SK-N-SH treated with all-trans-retinoic acid at 6 μM for 48 hours (cell line): Measurements from ENCODE around the gene IPO4.

Source experiments
- ARNTL ChIP-seq: fragments of 450-650 bp; formaldehyde crosslinking; IDR thresholded peaks from 2 replicates; pipeline ENCODE4 v1.5.0; 2020; ENCODE audit warnings: low read depth, mild to moderate bottlenecking, moderate library complexity, borderline replicate concordance
- CREB5 ChIP-seq: fragments of 250-450 bp; sonication (Bioruptor Pico); IDR thresholded peaks from 2 replicates; pipeline ENCODE4 v1.5.1; 2020; ENCODE audit warnings: low read depth, mild to moderate bottlenecking, moderate library complexity
- CSDC2 ChIP-seq: fragments of 250-450 bp; sonication (Bioruptor Pico); IDR thresholded peaks from 2 replicates; pipeline ENCODE4 v1.5.0; 2020; ENCODE audit warnings: mild to moderate bottlenecking, moderate library complexity
- GLIS3 ChIP-seq: fragments of 250-450 bp; sonication (Bioruptor Pico); IDR thresholded peaks from 2 replicates; pipeline ENCODE4 v1.5.0; 2020; ENCODE audit warnings: mild to moderate bottlenecking, moderate library complexity
- ISL1 ChIP-seq: fragments of 250-450 bp; sonication (Bioruptor Pico); IDR thresholded peaks from 2 replicates; pipeline ENCODE4 v2.1.2; 2022; ENCODE audit warnings: mild to moderate bottlenecking, moderate library complexity
- RARB ChIP-seq: fragments of 250-450 bp; sonication (Bioruptor Pico); IDR thresholded peaks from 2 replicates; pipeline ENCODE4 v1.8.0; 2021; ENCODE audit warnings: mild to moderate bottlenecking, moderate library complexity
- SNAI2 ChIP-seq: fragments of 250-450 bp; sonication (Bioruptor Pico); IDR thresholded peaks from 2 replicates; pipeline ENCODE4 v1.5.0; 2020; ENCODE audit warnings: mild to moderate bottlenecking, moderate library complexity
- TCF4 ChIP-seq: fragments of 250-450 bp; sonication (Bioruptor Pico); IDR thresholded peaks from 2 replicates; pipeline ENCODE4 v1.8.0; 2021; ENCODE audit warnings: mild to moderate bottlenecking, moderate library complexity, borderline replicate concordance
- ZNF8 ChIP-seq: fragments of 450-650 bp; formaldehyde crosslinking; IDR thresholded peaks from 2 replicates; pipeline ENCODE4 v1.5.0; 2020; ENCODE audit warnings: mild to moderate bottlenecking, moderate library complexity
- TF ChIP-seq, protein P1 (sequence below): fragments of 250-450 bp; sonication (Bioruptor Pico); IDR thresholded peaks from 2 replicates; pipeline ENCODE4 v1.8.0; 2021; ENCODE audit warnings: low read depth, mild to moderate bottlenecking, moderate library complexity, borderline replicate concordance

DNA sequence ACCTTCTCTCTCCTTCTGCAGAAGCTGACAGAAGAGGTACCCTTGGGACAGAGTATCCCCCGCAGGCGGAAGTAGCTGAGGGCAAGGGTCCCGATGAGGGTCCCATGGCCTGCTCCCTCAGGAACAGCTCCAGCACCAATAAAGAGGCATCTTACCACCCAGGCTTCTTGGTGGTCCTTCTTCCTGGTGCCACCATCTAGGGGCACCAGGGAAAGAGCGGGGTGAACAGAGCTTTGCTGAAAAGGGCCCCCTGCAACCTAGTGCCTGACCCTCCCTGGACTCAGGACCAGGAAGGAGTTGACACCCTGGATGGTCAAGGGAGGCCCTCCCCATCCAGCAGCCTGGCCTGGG is 28.1 kb downstream of the IPO4 start:
- TF ChIP-seq ARNTL (CRISPR knock-in tag) (no peak), ZNF8 (no peak), TCF4 (CRISPR knock-in tag) (no peak), GLIS3 (CRISPR knock-in tag) (no peak), RARB (CRISPR knock-in tag) (no peak), CREB5 (CRISPR knock-in tag) (no peak), SNAI2 (CRISPR knock-in tag) (no peak), ISL1 (CRISPR knock-in tag) (no peak), CSDC2 (CRISPR knock-in tag) (no peak)
- TF ChIP-seq, protein P1, sequence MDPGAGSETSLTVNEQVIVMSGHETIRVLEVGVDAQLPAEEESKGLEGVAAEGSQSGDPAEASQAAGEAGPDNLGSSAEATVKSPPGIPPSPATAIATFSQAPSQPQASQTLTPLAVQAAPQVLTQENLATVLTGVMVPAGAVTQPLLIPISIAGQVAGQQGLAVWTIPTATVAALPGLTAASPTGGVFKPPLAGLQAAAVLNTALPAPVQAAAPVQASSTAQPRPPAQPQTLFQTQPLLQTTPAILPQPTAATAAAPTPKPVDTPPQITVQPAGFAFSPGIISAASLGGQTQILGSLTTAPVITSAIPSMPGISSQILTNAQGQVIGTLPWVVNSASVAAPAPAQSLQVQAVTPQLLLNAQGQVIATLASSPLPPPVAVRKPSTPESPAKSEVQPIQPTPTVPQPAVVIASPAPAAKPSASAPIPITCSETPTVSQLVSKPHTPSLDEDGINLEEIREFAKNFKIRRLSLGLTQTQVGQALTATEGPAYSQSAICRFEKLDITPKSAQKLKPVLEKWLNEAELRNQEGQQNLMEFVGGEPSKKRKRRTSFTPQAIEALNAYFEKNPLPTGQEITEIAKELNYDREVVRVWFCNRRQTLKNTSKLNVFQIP (CRISPR knock-in tag): no peak
